Hematopoietic multipotent progenitor cell (in vitro differentiated cells): ENCODE data around the gene TMEM266. TPM values are rescaled to one million over a fixed set of nuclear protein-coding genes. Genes with fewer than 3 reads are reported as not detected.

Source experiments
- DNase-seq, 3 donors: peaks; one replicate each; pipeline ENCODE4 v3.0.0-alpha.2; 2011 to 2015; ENCODE audit warnings: low read depth in 2 of 3, low spot score in 2 of 3
- total RNA-seq: library from RNA; depleted of rRNA; stranded (reverse); fragments of >200 nt; gene quantifications from one replicate; pipeline ENCODE4 v1.2.3, GENCODE V29; 2012

Gene TMEM266
- total RNA-seq, 1 donor: not detected

- DNase-seq: no peak
Measured at GRCh38 chr15:76198456-76199105, 138.8 kb downstream of the TMEM266 start.

- DNase-seq: no peak
Measured at GRCh38 chr15:76199106-76200082, 139.6 kb downstream of the TMEM266 start.

DNA sequence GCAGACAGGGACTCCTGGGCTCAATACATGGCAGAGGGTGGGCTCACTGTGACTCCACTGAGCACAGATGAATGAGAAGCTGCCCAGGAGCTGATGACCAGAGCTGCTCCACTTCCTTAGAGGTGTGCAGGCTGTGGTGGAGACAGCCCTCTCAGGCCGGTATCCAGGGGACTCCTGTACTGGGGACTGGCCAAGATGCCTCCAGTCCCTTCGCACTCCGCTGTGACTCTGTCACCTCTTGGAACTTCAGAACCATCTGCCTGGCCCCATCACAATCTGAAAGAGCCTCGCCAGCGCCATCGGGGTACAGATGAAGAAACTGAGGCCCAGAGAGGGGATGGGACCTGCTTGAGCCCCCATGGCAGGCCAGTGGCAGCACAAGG is 140.3 kb downstream of the TMEM266 start:
- no peak for DNase-seq

DNA sequence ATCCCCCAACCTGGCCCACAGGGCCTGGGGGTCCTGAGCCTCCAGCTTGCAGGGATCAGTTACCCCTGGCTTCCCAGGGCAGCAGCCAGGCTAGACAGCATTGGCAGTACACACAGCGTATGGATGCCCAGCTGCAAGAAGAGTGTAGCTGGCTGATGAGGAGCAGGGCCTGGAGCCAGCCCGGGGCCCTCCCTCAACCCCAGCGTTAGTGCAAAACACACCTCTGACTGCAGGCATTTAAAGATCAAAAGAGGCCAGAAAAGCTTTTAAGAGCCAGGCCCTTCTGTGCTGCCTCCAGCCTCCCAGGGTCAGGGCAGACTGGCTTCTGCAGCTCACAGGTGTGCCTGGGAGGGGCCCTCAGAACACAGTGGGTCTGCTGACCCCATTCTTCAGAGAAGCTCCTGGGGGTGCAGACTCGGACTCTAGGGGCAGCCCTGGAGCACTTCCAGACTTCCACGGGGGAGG is 140.9 kb downstream of the TMEM266 start:
- DNase-seq: no peak

GRCh38 chr15:76201536-76202255 is 141.9 kb downstream of the TMEM266 start:
- DNase-seq: no peak

DNA sequence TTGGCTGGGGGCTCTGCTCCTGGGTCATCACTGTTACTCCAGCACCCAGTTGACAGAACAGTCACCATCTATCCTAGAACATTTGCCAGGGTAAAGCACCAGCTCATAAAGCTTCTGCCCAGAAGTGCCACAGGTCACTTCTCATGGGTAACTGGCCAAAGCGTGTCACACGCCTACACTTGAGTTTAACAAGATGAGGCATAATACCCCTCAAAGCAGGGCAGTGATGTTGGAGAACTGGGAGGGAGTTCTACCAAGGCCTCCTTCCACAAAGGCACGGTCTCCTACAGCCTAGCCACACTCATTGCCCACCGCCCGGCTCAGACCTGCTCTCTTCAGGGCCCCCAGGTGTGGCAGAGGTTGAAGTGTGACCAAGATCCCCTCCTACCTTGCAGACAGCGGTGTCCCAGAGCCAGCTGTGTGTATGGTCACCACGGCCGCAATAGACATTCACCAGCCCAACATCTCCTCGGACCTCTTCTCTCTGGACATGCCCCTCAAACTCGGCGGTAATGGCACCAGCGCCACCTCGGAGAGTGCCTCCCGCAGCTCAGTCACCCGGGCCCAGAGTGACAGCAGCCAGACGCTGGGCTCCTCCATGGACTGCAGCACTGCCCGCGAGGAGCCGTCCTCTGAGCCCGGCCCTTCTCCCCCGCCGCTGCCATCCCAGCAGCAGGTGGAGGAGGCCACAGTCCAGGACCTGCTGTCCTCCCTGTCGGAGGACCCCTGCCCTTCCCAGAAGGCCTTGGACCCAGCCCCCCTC is 143.7 kb downstream of the TMEM266 start:
- DNase-seq: no peak

DNA sequence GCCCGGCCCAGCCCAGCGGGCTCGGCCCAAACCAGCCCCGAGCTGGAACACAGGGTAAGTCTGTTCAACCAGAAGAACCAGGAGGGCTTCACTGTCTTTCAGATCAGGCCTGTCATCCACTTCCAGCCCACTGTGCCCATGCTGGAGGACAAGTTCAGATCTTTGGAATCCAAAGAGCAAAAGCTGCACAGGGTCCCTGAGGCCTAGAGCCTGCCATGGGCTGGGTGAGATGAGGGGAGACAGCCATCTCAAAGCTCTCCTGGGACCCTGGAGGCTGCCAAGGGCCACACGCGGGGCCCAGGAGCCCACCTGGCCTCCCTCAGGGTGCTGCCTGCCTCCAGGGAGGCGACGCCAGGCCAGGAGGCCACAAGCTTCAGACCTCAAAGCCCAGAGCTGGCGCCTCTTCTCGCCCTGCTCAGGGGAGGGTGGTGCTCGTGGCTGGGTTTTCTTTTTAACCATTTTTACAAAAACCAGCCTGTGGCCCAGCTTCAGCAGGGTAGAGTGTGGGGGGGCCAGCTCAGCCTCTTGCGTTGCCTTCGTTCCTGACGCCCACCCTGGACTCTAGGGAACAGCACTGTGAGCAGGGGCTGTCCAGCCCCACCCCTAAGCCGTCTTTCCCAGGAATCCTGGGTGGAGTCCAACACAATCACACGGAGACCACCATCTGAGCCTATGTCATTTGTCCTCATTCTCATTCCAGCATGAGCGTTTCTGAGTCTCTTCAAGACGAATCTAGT is 144.5 kb downstream of the TMEM266 start:
- no peak for DNase-seq

DNA sequence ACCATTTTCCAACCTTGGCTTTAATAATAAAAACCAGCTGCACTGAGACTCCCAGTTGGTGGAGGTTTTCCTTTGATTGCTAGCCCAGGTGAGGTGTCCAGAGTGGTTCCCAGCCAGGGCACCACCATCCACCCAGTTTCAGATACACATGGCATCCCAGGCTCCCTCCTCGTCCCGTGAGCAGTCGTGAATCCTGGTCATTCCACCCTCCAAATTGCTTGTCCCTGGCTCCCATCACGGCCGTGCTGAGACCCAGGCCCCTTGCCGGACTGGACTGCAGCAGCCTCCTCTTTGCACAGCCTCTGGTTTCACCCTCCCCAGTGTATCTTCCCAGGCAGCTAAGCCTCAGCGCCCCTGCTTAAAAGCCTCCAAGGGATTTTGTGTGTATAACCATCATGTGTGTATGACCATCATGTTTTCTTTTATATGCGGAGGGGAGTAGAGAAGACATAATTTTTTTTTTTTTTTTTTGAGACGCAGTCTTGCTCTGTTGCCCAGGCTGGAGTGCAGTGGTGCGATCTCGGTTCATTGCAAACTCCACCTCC is 145.2 kb downstream of the TMEM266 start:
- DNase-seq: no peak

- peak in 1 of 3 donors; percentile 21 for DNase-seq
Measured at GRCh38 chr15:76206325-76206976, 146.7 kb downstream of the TMEM266 start.

DNA sequence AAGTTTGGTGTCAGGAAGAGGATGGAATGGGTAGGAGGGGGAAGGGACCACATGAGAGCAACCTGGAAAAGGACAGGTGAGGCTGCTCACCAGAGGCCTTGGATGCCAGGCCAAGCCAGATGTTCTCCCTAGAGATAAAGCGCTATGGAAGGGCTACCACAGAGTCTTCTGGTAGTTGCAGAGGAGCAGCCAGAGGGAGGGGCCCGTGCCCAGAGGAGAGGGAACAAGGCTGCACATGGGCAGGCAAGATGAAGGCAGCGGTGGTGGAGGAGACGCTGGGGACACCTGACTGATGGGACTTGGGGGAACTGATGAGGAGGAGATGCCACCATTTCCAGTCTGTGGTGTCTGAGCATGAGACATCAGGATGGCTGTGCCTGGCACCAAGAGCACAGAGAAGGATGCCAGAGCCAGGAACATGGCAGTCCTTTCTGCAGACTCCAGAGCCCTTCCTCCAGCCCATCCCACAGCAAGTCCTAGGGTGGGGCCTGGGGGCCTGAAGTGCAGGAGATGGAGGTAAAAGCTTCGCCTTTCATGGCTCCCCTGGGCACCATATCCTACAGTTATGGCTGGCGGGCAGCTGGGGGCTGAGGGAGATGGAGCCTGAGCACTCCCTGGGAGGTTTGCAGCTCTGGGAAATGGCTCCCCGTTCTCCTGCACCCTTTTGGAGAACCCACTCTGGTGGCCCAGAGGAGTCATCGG is 148.4 kb downstream of the TMEM266 start:
- no peak for DNase-seq

DNA sequence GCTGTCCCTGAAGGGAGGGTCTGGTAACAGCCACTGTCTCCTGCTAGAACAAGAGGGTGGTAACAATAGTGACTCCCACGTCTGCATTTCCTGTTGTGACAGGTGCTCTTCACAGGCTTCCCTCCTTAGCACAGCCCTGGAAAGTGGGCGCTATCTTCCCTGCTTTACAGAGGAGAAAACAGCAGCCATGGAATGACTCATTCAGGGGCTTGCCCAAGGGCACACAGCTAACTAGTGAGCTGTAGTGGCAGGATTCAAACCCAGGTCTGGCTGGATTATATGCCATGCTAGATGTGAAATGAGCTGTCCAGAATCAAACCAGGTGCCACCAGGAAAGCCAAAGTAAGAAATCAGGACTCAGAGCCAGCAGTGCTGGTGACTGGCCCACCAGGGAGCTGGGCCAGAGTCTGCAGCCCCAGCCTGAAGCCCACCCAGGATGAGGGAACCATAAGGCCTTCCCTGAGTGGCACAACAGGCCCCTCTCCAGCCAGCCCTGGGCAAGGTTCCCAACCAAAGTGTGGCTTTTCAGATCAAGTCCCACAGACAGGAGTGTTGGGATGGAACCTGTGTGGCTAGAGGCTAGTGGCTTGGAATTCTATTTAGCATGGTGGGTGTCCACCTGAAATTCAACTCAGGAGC is 149.1 kb downstream of the TMEM266 start:
- no peak for DNase-seq

GRCh38 chr15:76209523-76209922 is 149.7 kb downstream of the TMEM266 start:
- DNase-seq: no peak

DNA sequence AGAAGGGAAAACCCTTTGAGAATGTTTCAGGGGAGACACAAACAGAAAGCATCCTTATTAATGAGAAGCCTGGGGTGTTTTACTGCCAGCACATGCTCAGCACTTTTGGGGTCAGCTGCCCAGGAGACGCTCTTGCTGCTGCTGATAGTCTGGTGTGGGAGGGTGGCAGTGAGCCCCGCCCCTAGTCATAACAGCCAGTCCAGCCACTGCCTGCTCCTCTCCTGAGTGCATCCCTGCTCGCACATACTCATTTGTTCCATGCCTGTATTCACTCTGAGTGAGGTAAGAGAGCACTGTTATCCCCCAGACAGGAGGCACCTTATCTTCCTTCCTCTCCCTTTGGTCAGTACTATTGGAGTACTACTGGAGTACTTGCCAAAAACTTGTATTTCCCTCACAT is 150.2 kb downstream of the TMEM266 start:
- DNase-seq: no peak

DNA sequence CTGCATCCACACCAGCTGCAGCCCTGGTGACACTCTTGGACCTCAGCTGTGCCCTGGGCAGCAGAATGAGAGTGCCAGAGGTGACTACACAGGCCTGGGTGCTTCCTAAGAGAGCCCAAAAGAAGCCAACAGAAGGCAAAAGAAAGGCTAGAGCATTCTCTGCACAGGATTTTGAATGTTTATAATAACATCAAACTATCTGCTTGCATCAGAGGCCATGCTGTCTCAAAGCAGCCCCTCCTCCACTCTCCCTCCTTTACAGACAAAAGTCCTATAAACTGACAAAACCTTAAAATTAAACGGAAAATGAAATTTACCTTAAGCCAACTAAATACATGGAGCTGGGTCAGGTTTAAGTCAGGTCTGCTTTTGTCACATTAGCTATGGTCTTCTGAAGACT is 155.8 kb downstream of the TMEM266 start:
- DNase-seq: no peak

GRCh38 chr15:76217029-76217881 is 157.5 kb downstream of the TMEM266 start:
- DNase-seq: no peak

GRCh38 chr15:76217882-76218217 is 158.1 kb downstream of the TMEM266 start:
- DNase-seq: no peak
